GM12878 (cell line): ENCODE measurements around the gene SRC. TPM values are rescaled to one million over a fixed set of nuclear protein-coding genes. Genes with fewer than 3 reads are reported as not detected.
A peak's percentile ranks its signal among the peaks of the same experiment; 100 is the strongest.

Experiments
- ATAC-seq: fragments of 200-7000 bp; cut with Tn5 transposase; 3 replicates; pipeline ENCODE4 v1.9.1; 2020; ENCODE audit warnings: mild to moderate bottlenecking, moderate library complexity
- BruUV-seq: library from RNA; stranded (reverse); fragments of 400-500 nt; replicated peaks from 2 replicates; lab custom pipeline; 2021; lab: Mats Ljungman, UMichigan
- CTCF ChIA-PET: fragments of 300-600 bp; sonication (Branson Sonifier 250); formaldehyde crosslinking; extraction: SDS; loops from one replicate; lab custom pipeline; 2021; ENCODE audit warnings: inconsistent platforms; lab: Yijun Ruan, JAX
- POLR2A ChIA-PET: fragments of 350-600 bp; formaldehyde crosslinking; extraction: SDS; loops from one replicate; lab custom pipeline; 2021; ENCODE audit warnings: inconsistent platforms; lab: Charles Lee
- RAD21 ChIA-PET: fragments of 300-600 bp; sonication (Branson Sonifier 250); formaldehyde crosslinking; loops from one replicate; lab custom pipeline; 2023; ENCODE audit warnings: antibody characterized with exemption; ENCODE audit not compliant: unreplicated experiment; lab: Charles Lee
- SMC1A ChIA-PET: fragments of 300-600 bp; sonication (Branson Sonifier 250); formaldehyde crosslinking; loops from one replicate; lab custom pipeline; 2023; ENCODE audit not compliant: unreplicated experiment, uncharacterized antibody; lab: Charles Lee
- DNase-seq: peaks from one replicate; pipeline ENCODE4 v3.0.0-alpha.2; 2011; ENCODE audit warnings: low read depth, low spot score
- FAIRE-seq: peaks from 3 replicates; lab custom pipeline; 2011; peaks lifted over from hg19 to GRCh38; lab: Jason Lieb, UNC
- H2AFZ ChIP-seq: 2 replicates; pipeline ENCODE4 v1.6.0; 2011; ENCODE audit warnings: low read depth, low read length, control low read depth; ENCODE audit not compliant: control insufficient read depth
- H3K27ac ChIP-seq: 2 replicates; pipeline ENCODE4 v1.5.1; 2011; ENCODE audit warnings: control low read depth; ENCODE audit not compliant: control insufficient read depth, insufficient read depth
- H3K27me3 ChIP-seq, 2 experiments: replicated peaks in 1 of 2; 2 replicates each; pipeline versions ENCODE4 v1.6.0 to v1.6.1; 2011; ENCODE audit warnings: low read length in 1 of 2; ENCODE audit not compliant: control insufficient read depth in 2 of 2, insufficient read depth in 2 of 2
- H3K36me3 ChIP-seq, 2 experiments: 2 replicates each; pipeline ENCODE4 v1.5.1; 2011; ENCODE audit warnings: low read length in 1 of 2; ENCODE audit not compliant: control insufficient read depth in 2 of 2, insufficient read depth in 2 of 2
- H3K4me1 ChIP-seq: 2 replicates; pipeline ENCODE4 v1.6.1; 2011; ENCODE audit warnings: mild to moderate bottlenecking, low read length, moderate library complexity, mixed read lengths; ENCODE audit not compliant: control insufficient read depth, insufficient read depth
- H3K4me2 ChIP-seq: 2 replicates; pipeline ENCODE4 v1.6.0; 2011; ENCODE audit warnings: control low read depth; ENCODE audit not compliant: control insufficient read depth, insufficient read depth
- H3K4me3 ChIP-seq: fragments of 200-600 bp; sonication (generic); 2 replicates; pipeline ENCODE4 v1.5.1; 2016
- H3K79me2 ChIP-seq: 2 replicates; pipeline ENCODE4 v1.6.0; 2011; ENCODE audit warnings: low read length; ENCODE audit not compliant: control insufficient read depth, insufficient read depth
- H3K9ac ChIP-seq: 2 replicates; pipeline ENCODE4 v1.8.0; 2011; ENCODE audit warnings: low read length, control low read depth, mixed read lengths; ENCODE audit not compliant: control insufficient read depth, insufficient read depth
- H3K9me3 ChIP-seq: replicated peaks from 3 replicates; pipeline ENCODE4 v1.5.1; 2011; ENCODE audit warnings: mild to moderate bottlenecking, low read length; ENCODE audit not compliant: control insufficient read depth, insufficient read depth
- H4K20me1 ChIP-seq: 2 replicates; pipeline ENCODE4 v1.6.0; 2011; ENCODE audit not compliant: control insufficient read depth, insufficient read depth
- CHD2 ChIP-seq: IDR thresholded peaks from 2 replicates; pipeline ENCODE4 v1.6.1; 2011; ENCODE audit warnings: low read depth, low read length, improper control_type of control experiment, borderline replicate concordance
- CHD4 ChIP-seq: fragments of 200-600 bp; sonication (generic); IDR thresholded peaks from 2 replicates; pipeline ENCODE4 v1.6.1; 2016; ENCODE audit warnings: mild to moderate bottlenecking
- EGR1 ChIP-seq, 2 experiments: IDR thresholded peaks; 1 replicate in 1 of 2; 2 replicates in 1 of 2; pipeline ENCODE4 v1.6.1; 2011 to 2012; ENCODE audit warnings: low read depth in 2 of 2, low read length in 2 of 2, borderline replicate concordance in 1 of 2, mild to moderate bottlenecking in 1 of 2, moderate library complexity in 1 of 2
- IKZF1 ChIP-seq: fragments of 450-650 bp; conservative IDR thresholded peaks from 2 replicates; pipeline ENCODE4 v1.6.1; 2017; ENCODE audit warnings: antibody characterized with exemption, mild to moderate bottlenecking
- IKZF2 ChIP-seq, 2 experiments: fragments of 450-650 bp; IDR thresholded peaks; 2 replicates each; pipeline ENCODE4 v1.6.1; 2017; ENCODE audit warnings: mild to moderate bottlenecking in 2 of 2, moderate library complexity in 2 of 2
- KLF5 ChIP-seq: fragments of 450-650 bp; IDR thresholded peaks from 2 replicates; pipeline ENCODE4 v1.6.1; 2014; ENCODE audit warnings: mild to moderate bottlenecking; ENCODE audit not compliant: partially characterized antibody
- MEF2B ChIP-seq: fragments of 450-650 bp; IDR thresholded peaks from 2 replicates; pipeline ENCODE4 v1.6.1; 2018; ENCODE audit warnings: mild to moderate bottlenecking, moderate library complexity; ENCODE audit not compliant: partially characterized antibody, poor library complexity, severe bottlenecking
- RELB ChIP-seq: fragments of 450-650 bp; IDR thresholded peaks from 2 replicates; pipeline ENCODE4 v1.6.1; 2017; ENCODE audit warnings: low read depth, mild to moderate bottlenecking, moderate library complexity
- RUNX3 ChIP-seq: IDR thresholded peaks from 2 replicates; pipeline ENCODE4 v1.6.1; 2012; ENCODE audit warnings: low read length, inconsistent platforms
- SPI1 ChIP-seq: IDR thresholded peaks from 2 replicates; pipeline ENCODE4 v1.6.1; 2011; ENCODE audit warnings: low read depth, mild to moderate bottlenecking, low read length, moderate library complexity, borderline replicate concordance; ENCODE audit not compliant: insufficient read depth
- TCF12 ChIP-seq: IDR thresholded peaks from 2 replicates; pipeline ENCODE4 v1.6.1; 2011; ENCODE audit warnings: low read depth, mild to moderate bottlenecking, low read length
- USF1 ChIP-seq: IDR thresholded peaks from 2 replicates; pipeline ENCODE4 v1.6.1; 2011; ENCODE audit warnings: borderline replicate concordance, low read depth, mild to moderate bottlenecking, moderate library complexity, mixed read lengths, low read length; ENCODE audit not compliant: insufficient read depth; ENCODE audit errors: extremely low read length
- ZNF207 ChIP-seq: fragments of 450-650 bp; IDR thresholded peaks from 2 replicates; pipeline ENCODE4 v1.6.1; 2014; ENCODE audit warnings: antibody characterized with exemption, mild to moderate bottlenecking, borderline replicate concordance
- WGBS: methylation state at CpG from one replicate; pipeline ENCODE4 v1.1.6; 2016; ENCODE audit warnings: low lambda C conversion rate; ENCODE audit not compliant: insufficient replicate concordance, insufficient coverage; ENCODE audit errors: missing lambda C conversion rate; 5-methylcytosine and 5-hydroxymethylcytosine counted together
- in situ Hi-C: fragments of 300-500 bp; cut with MboI; formaldehyde crosslinking; loops from 9 replicates; pipeline ENCODE4 v1.14.3; 2018; ENCODE audit warnings: mixed read lengths
- intact Hi-C: fragments of 100-400 bp; cut with micrococcal nuclease; formaldehyde crosslinking; loops from one replicate; pipeline ENCODE4 v1.14.2; 2022; ENCODE audit not compliant: unreplicated experiment
- polyA plus RNA-seq, 11 experiments: library from polyadenylated mRNA; depleted of rRNA in 4 of 11; unstranded in 6 of 11; stranded (reverse) in 5 of 11; fragments of >200 nt; fragmentation: Nextera tagmentation in 4 of 11; fragmentation: Illumina TruSeq in 1 of 11; extraction: Ambion mirVana in 4 of 11; extraction: Trizol in 1 of 11; gene quantifications; 1 replicate in 1 of 11; 2 replicates in 10 of 11; pipeline versions ENCODE4 v1.2.1 to v1.2.3, GENCODE V29; 2011 to 2016; ENCODE audit warnings: inconsistent platforms in 2 of 11, missing spikeins in 2 of 11, low read depth in 1 of 11
- total RNA-seq, 4 experiments: library from RNA; depleted of rRNA in 3 of 4; stranded (reverse); fragments of >200 nt in 3 of 4; fragmentation: Illumina TruSeq in 1 of 4; extraction: Trizol in 1 of 4; gene quantifications; 2 replicates each; pipeline versions ENCODE4 v1.2.1 to v1.2.3, GENCODE V29; 2013 to 2021

Gene SRC
- total and polyA plus RNA-seq, 10 of the 15 experiments (the other 5 are each of a cell fraction or from before 2014, with no cell fraction given) = 0.60 to 71.3 (median 27.2) TPM

- Histone ChIP-seq H3K4me1 (peaks cover 5% of the 10 kb centered on the region), H2AFZ (no peak overlapping the region), H3K27ac (peak overlapping the region; percentile 90), H3K27me3 (no peaks in the 10 kb centered on the region), H3K4me2 (peak overlapping the region; percentile 77), H3K9me3 (no peaks in the 10 kb centered on the region; the same call in 2 of the 3 replicates), H3K36me3 (peaks cover 17 to 19% of the 10 kb centered on the region in 2 experiments; a peak in 3 of 4 replicates), H4K20me1 (no peaks in the 10 kb centered on the region; the same call in 1 of the 2 replicates), H3K4me3 (peak overlapping the region; percentile 87; the same call in 1 of the 2 replicates), H3K79me2 (peaks cover 99% of the 10 kb centered on the region), H3K9ac (peak overlapping the region; percentile 53)
- RAD21 ChIA-PET = interaction anchor here (1.1 to 6.6 kb wide), 10 partner anchors 7 to 83 kb away, joined by 3 to 38 read pairs (median 4); partner anchors contain the start of gene MANBAL
- ATAC-seq (peak; percentile 9), DNase-seq (no peak), FAIRE-seq (no peak)
- BruUV-seq = no TSS peak
- in situ Hi-C loops = no loop called here
- POLR2A ChIA-PET = interaction anchor here (1.0 to 4.3 kb wide), 5 partner anchors 11 to 57 kb away, joined by 3 to 31 read pairs (median 5); no protein-coding TSS in a partner anchor
- CTCF ChIA-PET = interaction anchor here (1.2 to 3.1 kb wide), 3 partner anchors 34 to 154 kb away, joined by 3 to 14 read pairs (median 3); no protein-coding TSS in a partner anchor
- 86% methylated on average over 16 of the region's 16 CpGs for WGBS
- SMC1A ChIA-PET = interaction anchor here (0.6 to 3.0 kb wide), 8 partner anchors 15 to 60 kb away, joined by 3 to 16 read pairs (median 4); partner anchors contain the start of gene MANBAL
- intact Hi-C loops = no loop called here
- TF ChIP-seq TCF12 (0 out of 2 replicates have a peak, but pooled peaks have one; percentile 35), IKZF2 (IDR thresholded peaks at IDR 0.05) (peak; percentile 35 to 38; a peak in 2 of 4 replicates), CHD4 (no peak), IKZF1 (peak; percentile 49), EGR1 (IDR thresholded peaks at IDR 0.05; ENCODE audit: borderline replicate concordance in 1 of 2, low read depth in 2 of 2, low read length in 2 of 2) (0 out of 3 replicates have a peak, but pooled peaks of 1 of the 2 experiments have one; percentile 10), MEF2B (peak; percentile 83), SPI1 (peak; percentile 20; the same call in 1 of the 2 replicates), RUNX3 (0 out of 2 replicates have a peak, but pooled peaks have one; percentile 6), RELB (0 out of 2 replicates have a peak, but pooled peaks have one; percentile 14), USF1 (no peak), KLF5 (no peak), CHD2 (0 out of 2 replicates have a peak, but pooled peaks have one; percentile 24), ZNF207 (no peak)
Measured at GRCh38 chr20:37349517-37350491, 3.9 kb downstream of the SRC start.
